GM21360 (cell line): ENCODE results near the gene ARHGEF19.
"Not testable (repeated sequence)": the region's sequence is repeated elsewhere in the genome, so short reads cannot be mapped to it uniquely, and the experiment has no call there.

ENCODE experiments used
- ATAC-seq: cut with Tn5 transposase; IDR thresholded peaks from one replicate; pipeline ENCODE4 v1.9.1; 2021; ENCODE audit warnings: mild to moderate bottlenecking, moderate library complexity; ENCODE audit not compliant: unreplicated experiment

Gene ARHGEF19

DNA sequence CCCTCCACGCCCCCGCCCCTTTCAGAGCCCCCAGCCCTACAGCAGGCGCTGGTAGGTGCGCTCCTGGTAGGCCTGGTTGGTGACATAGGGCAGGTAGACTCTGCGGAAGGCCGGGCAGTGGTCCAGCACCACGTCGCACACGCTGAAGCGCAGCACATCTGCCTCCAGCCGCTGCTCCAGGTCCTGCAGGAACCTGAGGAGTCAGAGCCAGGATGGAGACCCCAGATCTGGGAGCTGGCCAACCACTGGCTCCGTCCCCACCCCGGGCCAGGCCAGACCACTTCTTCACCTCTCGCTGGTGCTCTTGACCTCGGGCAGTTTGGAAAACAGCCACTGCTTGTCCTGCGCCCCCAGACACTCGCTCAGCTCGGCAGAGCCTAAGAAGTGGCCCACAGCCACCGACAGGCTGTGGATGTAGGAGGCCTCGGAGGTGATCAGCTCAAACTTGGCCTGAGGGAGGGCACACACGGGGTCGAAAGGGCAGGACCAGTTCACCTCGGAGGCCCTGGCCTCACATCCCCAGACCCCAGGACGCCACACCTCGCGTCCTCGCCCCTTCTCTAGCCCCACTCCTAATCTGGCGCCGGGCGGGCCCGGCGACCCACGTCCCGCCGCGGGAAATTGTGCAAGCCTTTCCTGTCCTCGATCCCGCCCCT, 6.4 kb downstream of the ARHGEF19 start:
- no peak for ATAC-seq

DNA sequence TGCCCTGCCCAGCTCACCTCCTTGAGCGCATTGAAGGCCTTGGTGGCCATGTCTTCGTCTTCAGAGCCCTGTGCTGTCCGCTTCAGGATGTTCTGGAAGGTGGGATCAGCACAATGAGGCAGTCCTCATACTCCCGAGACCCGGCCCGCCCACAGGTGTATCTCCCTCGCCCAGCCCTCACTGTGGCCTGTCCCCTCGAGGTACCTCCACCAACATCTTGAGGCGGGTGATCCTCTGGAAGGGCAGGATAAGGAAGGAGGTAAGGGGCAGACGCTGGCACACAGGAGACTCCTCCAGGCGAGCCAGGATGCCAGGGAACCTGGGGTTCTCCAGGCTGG, 7.1 kb downstream of the ARHGEF19 start:
- ATAC-seq, result no peak

DNA sequence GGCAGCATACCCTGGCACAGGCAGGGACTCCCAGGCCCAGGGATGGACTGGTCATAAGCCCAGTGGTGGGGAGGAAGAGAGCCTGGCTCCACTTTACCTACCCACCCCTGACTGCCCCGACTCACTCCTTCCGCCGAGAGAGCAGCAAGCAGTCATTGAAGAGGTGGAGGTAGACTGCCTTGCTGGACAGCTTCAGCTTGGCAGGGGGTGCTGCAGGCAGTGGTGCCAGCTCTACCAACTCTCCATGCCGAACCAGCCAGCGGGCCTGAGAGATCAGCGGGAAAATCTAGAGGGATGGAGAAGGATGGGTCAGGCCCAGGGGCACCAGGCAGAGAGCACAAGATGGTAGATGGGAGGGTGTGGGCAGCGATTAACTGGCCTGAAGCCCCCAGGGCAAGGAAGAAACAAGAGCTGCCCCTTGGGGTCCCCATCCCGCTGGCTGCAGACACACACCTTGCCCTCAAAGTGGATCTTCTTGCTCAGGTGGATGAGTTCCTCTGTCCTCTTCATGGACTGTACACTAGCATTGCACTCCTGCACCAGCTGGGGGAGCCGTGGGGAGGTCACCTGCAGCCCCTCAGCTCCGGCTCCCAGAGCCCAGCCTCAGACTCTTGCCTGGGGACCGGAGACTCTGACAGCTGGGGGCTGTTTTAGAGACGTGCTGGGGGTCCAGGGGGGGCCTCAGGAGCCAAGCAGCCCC, 7.7 kb downstream of the ARHGEF19 start:
- ATAC-seq, result no peak

DNA sequence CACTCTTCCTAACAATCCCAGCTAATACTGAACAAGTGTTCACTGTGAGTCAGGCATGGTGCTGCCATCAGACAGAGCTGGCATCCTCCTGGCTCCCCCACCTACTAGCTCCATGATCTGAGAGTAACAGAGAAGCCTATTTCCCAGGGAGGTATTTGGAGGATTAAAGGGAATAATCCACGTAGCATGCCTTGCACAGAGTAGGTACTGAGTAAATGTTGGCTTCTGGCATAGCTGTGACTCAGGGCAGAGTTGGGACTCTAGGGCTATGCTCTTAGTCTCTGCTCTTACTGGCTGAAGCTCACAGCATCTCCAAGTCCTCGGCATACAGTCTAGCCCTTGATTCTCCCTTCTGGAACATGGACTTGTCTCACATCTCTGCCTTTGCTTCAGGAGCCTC, 8.2 kb downstream of the ARHGEF19 start:
- no peak for ATAC-seq

DNA sequence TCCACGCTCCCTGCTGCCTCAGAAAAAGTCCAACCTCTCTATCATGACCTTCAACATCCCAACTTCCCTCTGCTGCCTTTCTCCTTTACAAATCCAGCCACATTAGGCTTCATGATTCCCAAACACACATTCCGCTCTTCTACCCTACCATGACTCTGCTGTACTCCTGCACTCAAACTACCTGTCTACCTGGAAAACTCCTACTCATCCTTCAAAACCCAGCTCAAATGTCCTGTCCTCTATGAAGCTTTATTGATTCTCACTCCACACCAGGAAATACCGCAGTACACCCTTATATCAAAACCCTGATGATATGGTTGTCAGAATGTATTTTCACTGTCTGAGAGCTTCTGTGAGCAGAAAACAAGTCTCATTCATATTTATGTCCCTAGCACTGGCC, 8.9 kb downstream of the ARHGEF19 start:
- ATAC-seq, result no peak

DNA sequence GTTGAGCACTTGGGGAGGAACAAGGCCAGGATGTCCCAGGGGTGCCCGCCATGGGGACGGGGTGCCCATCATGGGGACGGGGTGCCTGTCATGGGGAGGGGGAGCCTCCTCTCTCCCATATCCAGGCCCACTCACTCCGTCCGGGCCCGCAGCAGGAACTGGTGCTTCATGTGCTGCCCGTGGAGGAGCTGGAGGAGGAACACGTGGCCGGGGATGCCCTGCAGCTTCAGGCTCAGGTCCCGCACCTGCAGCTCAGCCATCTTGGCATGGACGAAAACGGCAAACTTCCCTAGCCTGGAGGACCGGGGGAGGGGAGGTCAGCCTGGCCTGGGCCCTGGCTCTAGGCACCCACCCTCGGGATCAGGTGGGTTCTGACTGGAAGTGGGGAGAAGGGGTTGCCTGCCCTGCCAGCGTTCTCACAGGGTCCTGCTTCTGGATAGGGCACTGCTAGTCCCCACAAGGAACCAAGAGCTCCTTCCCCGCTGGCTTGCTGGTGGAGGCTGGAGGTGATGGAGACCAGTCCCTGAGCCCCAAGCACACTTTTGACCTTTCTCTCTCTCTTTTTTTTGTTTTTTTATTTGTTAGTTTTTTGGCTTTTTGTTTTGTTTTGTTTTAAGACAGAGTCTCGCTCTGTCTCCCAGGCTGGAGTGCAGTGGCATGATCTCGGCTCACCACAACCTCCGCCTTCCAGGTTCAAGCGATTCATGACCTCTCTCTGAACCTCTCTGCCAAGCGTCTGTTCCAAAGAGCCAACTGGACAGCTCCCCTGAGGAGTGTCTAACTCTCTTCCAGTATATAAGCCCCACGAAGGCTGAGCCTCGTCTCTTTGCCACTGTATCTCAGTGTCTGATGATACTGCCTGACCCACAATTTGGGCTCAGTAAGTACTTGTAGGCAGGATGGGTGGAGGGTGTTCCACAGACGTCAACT, 9.9 kb downstream of the ARHGEF19 start:
- no peak for ATAC-seq

DNA sequence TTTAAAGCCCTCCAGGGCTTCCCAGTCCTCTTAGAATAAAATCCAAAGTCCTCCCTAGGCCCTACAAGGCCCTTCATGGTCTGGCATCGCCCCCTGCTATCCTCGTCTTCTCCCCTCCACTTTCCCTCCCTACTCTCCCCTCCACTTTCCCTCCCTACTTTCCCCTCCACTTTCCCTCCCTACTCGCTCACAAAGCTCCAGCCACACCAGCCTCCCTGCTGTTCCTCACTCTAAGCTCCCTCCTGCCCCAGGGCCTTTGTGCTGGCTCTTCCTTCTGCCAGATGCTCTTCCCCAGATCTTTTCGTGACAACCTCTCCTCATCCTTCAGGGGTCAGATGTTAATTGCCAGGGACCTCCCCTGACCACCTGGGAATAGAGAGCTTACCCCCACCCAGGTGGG, 12.8 kb downstream of the ARHGEF19 start:
- no peak for ATAC-seq

DNA sequence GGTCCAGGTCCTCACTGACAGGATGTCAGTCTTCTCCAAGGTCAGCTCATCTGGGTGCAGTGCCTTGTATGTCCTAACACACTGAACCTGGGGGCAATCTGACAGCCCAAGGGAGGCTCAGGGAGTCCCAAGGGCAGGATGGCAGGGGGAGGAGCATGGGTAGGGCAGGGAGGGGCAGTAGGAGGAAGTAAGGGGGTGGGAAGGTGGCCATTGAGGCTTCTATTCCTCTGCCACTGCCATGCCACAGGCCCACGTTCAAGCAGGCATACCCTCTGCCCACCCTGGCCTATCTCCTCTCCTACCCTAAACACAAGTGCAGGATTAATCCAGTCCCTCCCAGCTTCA, 13.3 kb downstream of the ARHGEF19 start:
- no peak for ATAC-seq

DNA sequence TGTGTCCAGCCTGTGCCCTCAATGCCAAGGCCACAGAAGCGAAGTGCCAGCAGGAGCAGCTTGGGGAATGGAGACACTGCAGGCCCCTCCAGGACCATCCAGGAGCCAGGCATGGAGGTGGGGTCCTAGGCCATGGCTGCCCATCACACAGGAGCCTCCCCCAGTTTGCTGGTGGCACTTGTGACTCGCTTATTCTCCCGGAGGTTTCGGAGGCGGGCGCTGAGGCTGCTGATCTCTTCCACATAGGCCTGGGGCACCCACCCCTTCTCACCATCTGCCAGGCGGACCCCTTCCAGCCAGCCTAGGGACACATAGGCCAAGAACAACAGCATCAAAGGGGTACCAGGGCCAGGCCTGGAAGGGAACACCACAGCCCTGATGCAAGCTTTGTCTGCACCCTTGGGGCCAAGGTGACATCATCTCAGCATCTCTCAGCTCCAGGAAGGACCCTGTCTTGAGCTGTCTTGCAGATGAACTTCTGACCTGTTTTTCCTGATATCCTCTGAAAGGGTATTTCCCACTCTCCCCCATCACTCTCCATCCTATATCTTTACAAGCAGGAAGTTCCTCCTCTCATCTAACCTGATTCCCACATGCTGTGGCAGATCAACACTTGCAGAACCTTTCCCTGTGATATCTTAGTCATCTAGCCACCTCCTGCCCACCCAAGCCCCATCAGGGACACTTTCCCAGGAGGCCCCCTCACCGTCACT, 13.9 kb downstream of the ARHGEF19 start:
- no peak for ATAC-seq

DNA sequence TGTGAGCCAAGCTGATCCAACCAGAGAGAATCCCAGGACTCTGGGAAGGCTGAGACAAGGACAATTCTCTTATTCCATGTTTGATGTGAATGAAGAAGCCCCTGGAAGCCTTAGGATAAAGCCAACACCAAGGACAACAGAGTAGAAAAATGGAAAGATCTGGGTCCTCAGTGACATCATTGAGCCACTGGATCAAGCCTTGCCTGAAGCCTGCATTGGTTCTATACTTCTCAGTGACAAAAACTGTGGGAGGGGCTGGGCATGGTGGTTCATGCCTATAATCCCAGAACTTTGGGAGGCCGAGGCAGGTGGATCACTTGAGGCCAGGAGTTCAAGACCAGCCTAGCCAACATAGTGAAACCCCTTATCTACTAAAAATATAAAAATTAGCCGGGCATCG, 15.6 kb downstream of the ARHGEF19 start:
- no peak for ATAC-seq

DNA sequence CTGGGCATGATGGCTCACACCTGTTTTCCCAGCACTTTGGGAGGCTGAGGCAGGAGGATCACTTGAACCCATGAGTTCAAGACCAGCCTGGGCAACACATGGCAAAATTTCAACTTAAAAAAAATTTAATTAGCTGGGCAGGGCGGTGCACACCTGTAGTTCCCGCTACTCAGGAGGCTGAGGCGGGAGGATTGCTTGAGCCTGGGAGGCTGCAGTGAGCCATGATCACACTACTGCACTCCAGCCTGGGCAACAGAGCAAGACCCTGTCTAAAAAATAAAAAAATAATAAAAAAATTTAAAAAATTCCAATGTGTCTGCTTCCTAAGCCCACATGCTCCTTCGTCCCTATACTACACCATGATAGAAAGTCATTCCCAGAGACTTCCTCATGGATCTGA, 16.3 kb downstream of the ARHGEF19 start:
- ATAC-seq, result not testable (repeated sequence)

DNA sequence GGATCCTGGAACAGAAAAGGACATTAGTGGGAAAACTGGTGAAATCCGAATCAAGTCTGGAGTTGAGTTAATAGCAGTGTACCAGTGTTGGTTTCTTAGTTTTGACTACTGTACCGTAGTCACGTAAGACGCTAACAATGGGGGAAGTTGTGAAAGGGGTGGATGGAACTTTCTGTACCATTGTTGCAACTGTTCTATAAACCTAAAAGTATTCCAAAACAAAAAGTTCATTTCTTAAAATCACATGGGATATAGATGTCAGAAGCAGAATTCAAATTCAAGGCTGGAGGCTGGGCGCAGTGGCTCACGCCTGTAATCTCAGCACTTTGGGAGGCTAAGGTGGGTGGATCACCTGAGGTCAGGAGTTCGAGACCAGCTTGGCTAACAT, 16.9 kb downstream of the ARHGEF19 start:
- ATAC-seq, result no peak

DNA sequence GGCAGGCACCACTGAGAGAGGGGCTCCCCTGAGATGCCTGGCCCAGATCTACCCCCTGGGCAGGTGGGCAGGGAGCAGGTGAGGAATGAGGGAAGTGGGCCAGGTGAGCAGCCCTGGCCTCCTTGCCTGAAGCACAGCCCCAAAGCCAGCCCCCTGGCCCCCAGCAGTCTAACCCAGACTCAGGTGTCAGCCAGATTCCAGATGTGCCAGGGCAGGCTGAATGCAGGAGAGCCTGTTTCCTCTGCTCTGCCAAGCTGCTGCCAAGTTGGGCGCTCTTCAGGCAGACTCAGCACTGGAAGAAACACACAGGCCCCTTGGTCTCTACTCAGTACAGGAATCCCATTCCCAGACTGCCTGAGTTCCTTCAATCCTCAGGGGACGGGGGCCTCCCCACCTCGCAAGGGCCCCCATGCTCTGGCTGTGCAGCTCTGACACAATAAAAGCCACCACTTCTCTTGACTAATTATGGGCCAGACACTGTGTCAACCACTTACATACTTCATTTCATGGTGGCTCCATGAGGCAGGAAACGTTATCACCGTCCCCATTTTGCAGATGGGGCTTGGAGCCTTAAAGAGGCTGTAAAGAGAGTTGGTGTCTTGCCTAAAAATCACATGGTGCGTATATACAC, 20.4 kb downstream of the ARHGEF19 start:
- no peak for ATAC-seq

DNA sequence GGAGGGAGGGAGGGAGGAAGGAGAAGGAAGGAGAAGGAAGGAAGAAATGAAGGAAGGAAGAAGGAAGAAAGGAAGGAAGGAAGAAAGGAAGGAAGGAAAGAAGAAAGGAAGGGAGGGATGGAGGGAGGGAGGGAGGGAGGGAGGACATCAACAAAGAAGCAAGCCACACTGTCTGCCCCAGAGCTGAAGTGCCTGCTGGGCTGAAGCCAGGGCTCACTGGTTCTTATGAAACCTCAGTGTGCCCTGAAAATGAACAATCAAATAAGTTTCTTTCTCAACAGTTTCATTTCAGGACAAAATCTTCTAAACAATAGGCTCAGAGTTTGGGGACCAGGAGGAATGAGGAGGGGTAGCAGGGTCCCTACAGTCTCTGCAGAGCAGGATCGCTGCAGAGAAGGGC, 21.1 kb downstream of the ARHGEF19 start:
- ATAC-seq, result no peak

DNA sequence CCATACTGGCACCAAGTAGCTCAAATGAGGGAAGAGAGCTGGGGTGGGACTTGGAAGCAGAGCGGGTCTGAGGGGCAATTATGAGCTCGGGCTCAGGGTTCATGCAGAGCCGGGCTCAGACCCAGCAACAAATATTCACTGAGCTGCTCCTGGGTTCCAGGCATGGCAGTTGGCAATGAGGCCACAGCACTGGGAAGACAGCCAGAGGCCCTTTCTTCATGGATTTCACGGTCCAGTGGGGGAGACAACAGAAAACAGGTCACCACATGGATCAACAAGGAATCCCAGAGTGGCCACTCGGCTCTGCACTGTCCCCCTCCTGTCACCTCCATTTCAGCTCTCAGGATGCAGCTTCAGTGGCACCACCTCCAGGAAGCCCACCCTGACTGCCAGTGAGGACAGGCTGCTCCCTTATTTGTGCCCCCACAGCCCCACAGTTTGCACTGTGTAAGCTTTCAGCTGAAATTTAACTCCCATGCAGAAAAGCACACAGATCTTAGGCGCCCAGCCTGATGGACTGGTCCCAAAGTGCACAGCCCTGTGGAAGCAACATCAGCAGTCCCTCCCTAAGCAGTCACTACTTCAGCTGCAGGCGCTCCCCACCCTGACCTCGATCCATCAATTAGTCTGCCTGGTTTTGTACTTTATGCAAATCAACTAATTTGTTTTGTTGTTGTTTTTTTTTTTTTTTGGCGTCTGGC, 22.4 kb downstream of the ARHGEF19 start:
- ATAC-seq, result no peak

DNA sequence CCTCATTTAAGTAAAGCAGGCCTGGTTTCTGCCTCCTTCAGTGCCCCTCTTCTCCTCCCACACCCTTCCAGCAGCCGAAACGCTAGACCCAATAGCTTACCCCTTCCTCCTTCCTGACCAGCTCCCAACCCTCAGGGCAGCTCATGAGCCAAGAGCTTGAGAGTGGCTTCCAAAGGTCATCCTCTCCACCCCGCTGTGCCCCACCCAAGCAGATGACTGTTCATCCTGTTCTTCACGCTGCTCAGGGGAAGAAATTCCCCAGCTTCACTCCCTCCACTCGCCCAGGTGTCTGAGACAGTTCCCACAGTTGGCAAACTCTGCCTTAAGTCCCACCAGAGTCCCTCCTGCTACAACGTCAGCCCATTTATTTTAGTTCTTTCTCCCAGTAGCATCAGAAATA, 23.4 kb downstream of the ARHGEF19 start:
- ATAC-seq, result no peak

DNA sequence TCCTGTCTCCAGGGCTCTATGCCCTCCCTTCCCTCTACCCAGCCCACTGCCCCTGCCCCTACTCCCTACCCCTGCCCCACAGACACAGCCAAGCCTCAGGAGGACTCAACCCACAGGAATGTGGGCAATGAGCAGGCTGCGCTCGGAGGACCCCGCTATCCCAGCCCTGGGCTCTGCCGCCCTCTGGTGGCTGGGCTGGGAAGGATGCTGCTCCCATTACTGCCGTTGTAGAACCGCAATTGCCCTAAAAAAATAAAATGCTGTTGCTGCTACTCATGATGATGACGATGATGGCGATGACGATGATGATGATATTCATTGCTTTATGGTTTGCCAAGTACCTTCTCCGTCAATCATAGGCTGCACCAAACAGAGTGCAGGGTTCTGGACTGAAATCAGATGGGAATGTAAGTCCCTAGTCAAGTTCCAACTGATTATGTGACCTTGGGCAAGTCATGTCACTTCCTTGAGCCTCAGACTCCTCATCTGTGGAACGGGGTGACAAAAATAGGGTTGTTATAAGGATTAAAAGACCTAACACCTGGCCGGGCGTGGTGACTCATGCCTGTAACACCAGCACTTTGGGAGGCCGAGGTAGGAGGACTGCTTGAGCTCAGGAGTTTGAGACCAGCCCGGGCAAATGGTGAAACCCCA, 24.6 kb downstream of the ARHGEF19 start:
- ATAC-seq, result no peak

DNA sequence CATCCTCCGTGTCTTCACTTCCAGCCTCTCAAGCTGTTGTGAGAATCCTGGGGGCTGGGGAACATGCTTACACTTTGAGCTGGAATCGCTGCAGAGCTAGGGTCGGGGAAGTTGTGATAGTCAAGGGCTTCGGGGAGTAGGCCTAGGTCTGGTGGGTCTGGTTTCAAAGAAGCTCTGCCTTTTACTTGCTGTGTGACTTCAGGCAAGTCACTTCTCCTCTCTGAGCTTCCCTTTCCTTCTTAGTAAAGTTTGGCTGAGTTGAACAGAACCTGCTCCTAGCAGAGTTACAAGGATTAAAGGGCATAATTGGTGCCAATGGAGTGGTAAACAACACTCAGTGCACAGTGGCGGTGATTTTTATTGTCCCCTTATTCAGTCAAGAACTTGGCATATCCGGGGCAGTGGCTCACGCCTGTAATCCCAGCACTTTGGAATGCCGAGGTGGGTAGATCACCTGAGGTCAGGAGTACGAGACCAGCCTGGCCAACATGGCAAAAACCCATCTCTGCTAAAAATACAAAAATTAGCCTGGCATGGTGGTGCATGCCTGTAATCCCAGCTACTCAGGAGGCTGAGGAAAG, 25.7 kb downstream of the ARHGEF19 start:
- ATAC-seq, result no peak

DNA sequence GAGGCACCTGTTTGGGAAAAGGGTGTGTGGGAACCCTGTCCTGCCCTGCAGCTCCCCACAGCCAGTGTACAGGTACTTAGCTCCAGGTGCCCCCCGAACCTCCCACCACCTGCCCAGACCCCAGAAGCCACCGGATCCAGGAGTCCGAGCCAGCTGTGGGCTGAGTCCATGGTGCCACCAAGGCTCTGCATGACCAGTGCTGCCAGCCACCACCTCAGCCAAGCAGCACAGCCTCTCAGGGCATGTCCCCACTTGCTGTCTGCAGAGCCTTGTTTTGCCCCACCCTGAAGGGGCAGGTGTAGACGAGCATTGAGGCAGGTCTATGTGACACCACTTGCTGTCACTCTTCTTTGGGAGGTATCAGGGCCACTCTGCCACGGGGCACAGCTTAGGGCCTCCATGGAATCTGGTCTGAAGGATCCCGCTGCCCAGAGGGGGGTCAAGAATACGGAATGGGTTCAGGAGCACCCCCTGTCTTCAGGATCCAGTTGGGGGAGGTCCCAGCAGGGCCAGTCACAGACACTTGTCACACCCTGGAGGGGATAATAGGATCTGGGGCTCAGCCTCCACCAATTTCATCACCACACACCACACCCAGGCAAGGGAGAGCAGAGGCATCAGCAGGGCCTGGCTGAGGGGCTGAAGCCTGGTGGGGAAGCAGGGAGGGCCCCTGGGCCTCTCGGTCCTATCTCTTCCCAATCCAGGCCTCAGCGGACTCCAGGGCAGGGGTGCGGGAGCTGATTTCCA, 27.7 kb downstream of the ARHGEF19 start:
- ATAC-seq, result no peak
